Psoas muscle (tissue), 8 donors: ENCODE data around the gene HGFAC. TPM values are rescaled to one million over a fixed set of nuclear protein-coding genes. Genes with fewer than 3 reads are reported as not detected.
A peak's percentile ranks its signal among the peaks of the same experiment; 100 is the strongest.
"Not testable (repeated sequence)": the region's sequence is repeated elsewhere in the genome, so short reads cannot be mapped to it uniquely, and the experiment has no call there.

Experiments
- ATAC-seq, 4 donors: fragments of 200-7000 bp; cut with Tn5 transposase; one replicate each; pipeline ENCODE4 v1.9.1; 2020; ENCODE audit warnings: moderate library complexity in 3 of 4, mild to moderate bottlenecking in 2 of 4
- DNase-seq, 2 donors: peaks; one replicate each; pipeline ENCODE4 v3.0.0-alpha.2; 2020
- H3K27ac ChIP-seq: fragments of 200-600 bp; one replicate; pipeline ENCODE4 v1.8.0; 2022
- H3K27me3 ChIP-seq, 3 donors: fragments of 200-600 bp in 1 of 3; one replicate each; pipeline versions ENCODE4 v1.6.1 to v1.8.0; 2013 to 2022; ENCODE audit warnings: low read length in 2 of 3, mild to moderate bottlenecking in 2 of 3, moderate library complexity in 1 of 3; ENCODE audit not compliant: insufficient read depth in 3 of 3
- H3K36me3 ChIP-seq, 2 donors: fragments of 200-600 bp in 1 of 2; one replicate each; pipeline versions ENCODE4 v1.6.1 to v1.8.0; 2013 to 2022; ENCODE audit warnings: low read depth in 1 of 2, mild to moderate bottlenecking in 1 of 2, moderate library complexity in 1 of 2; ENCODE audit not compliant: insufficient read depth in 1 of 2
- H3K4me1 ChIP-seq: fragments of 200-600 bp; one replicate; pipeline ENCODE4 v1.8.0; 2022
- H3K4me3 ChIP-seq: fragments of 200-600 bp; one replicate; pipeline ENCODE4 v1.8.0; 2022; ENCODE audit warnings: mild to moderate bottlenecking
- H3K9me3 ChIP-seq: fragments of 200-600 bp; one replicate; pipeline ENCODE4 v1.8.0; 2022
- CTCF ChIP-seq: fragments of 200-600 bp; IDR thresholded peaks from one replicate; pipeline ENCODE4 v1.8.0; 2022; ENCODE audit warnings: antibody characterized with exemption
- WGBS, 3 donors: extraction: QIAGEN DNeasy Blood & Tissue Kit; methylation state at CpG; one replicate each; pipeline versions ENCODE4 v1.1.6 to v1.1.7; 2013; 5-methylcytosine and 5-hydroxymethylcytosine counted together
- intact Hi-C, 2 donors: fragments of 100-400 bp; cut with DNase I; formaldehyde crosslinking; loops; one replicate each; pipeline versions ENCODE4 v1.11.0 to v1.14.2; 2022
- polyA plus RNA-seq, 3 donors: library from polyadenylated mRNA; stranded (reverse); fragments of 200-250 nt; gene quantifications; one replicate each; pipeline ENCODE4 v1.2.3, GENCODE V29; 2013
- total RNA-seq, 4 donors: library from RNA; stranded (reverse); fragmentation: NEBNext Ultra II Directional in 2 of 4; extraction: Animal tissue kit (Norgen Biotek cat#: 25700) in 2 of 4; gene quantifications; one replicate each; pipeline versions ENCODE4 v1.2.1 to v1.2.4, GENCODE V29; 2021 to 2023
- donor health status: healthy with polysubstance abuse.
- donor health status: DM: no; HTN: no; CAD: no; lungs with moderate emphysema.
- donor health status: Bipolar disorder and iron deficiency.
- donor health status: healthy.
- donor health status: DM: yes; HTN: yes; CAD: no.
- donor health status: DM: no; HTN: no; CAD: no.
- donor health status: DM: no; HTN: no; CAD: no.
- donor health status: DM: yes; HTN: yes; CAD: no.

HGFAC gene
- total and polyA plus RNA-seq, 7 donors = 0.09 to 1.2 (median 0.39) TPM; not detected in 1

- H3K27me3 ChIP-seq = no peaks in the 10 kb centered on the region
- H3K27ac ChIP-seq = no peak overlapping the region
- no peaks in the 10 kb centered on the region for H3K4me1 ChIP-seq
- TF ChIP-seq CTCF = no peak
- peaks cover 8% of the 10 kb centered on the region for H3K9me3 ChIP-seq
- 54 to 74% (median 62%) methylated on average over 3 of the region's 3 CpGs for WGBS, 3 donors
- H3K4me3 ChIP-seq = no peak overlapping the region
- DNase-seq (no peak), ATAC-seq (no peak)
- H3K36me3 ChIP-seq = no peaks in the 10 kb centered on the region
- intact Hi-C loops = no loop called here
Measured at GRCh38 chr4:3451956-3452355, 10.2 kb downstream of the HGFAC start.

- TF ChIP-seq CTCF = peak; percentile 11
- Histone ChIP-seq H3K27me3 (no peaks in the 10 kb centered on the region), H3K36me3 (no peaks in the 10 kb centered on the region), H3K4me3 (no peak overlapping the region), H3K27ac (no peak overlapping the region), H3K9me3 (peaks cover 8% of the 10 kb centered on the region), H3K4me1 (no peaks in the 10 kb centered on the region)
- intact Hi-C loops = no loop called here
- 79 to 86% (median 82%) methylated on average over 7 of the region's 7 CpGs for WGBS, 3 donors
- ATAC-seq = peak in 3 of 4 donors; percentile 63 to 73 (median 72)
- DNase-seq = peak; percentile 12 to 52
Measured at GRCh38 chr4:3452376-3452775, 10.6 kb downstream of the HGFAC start.

- ATAC-seq, H3K36me3 ChIP-seq, DNase-seq, H3K9me3 ChIP-seq, H3K27me3 ChIP-seq, intact Hi-C loops, H3K4me3 ChIP-seq, H3K4me1 ChIP-seq, H3K27ac ChIP-seq: not testable (repeated sequence)
- WGBS, 3 donors = 94 to 96% (median 94%) methylated on average over 3 of the region's 3 CpGs
Measured at GRCh38 chr4:3455596-3455995, 13.8 kb downstream of the HGFAC start.

- no peak for TF ChIP-seq CTCF
- Histone ChIP-seq H3K36me3 (no peaks in the 10 kb centered on the region), H3K4me1 (peaks cover 12% of the 10 kb centered on the region), H3K9me3 (peaks cover 8% of the 10 kb centered on the region), H3K4me3 (no peak overlapping the region), H3K27ac (no peak overlapping the region), H3K27me3 (no peaks in the 10 kb centered on the region)
- DNase-seq (no peak), ATAC-seq (no peak)
- WGBS, 3 donors = 91 to 94% (median 92%) methylated on average over 6 of the region's 6 CpGs
- intact Hi-C loops = no loop called here
Measured at GRCh38 chr4:3458371-3458770, 16.6 kb downstream of the HGFAC start.

- ATAC-seq, intact Hi-C loops, DNase-seq, H3K9me3 ChIP-seq, H3K4me3 ChIP-seq, H3K36me3 ChIP-seq, H3K27ac ChIP-seq, H3K27me3 ChIP-seq: not testable (repeated sequence)
- peaks cover 13% of the 10 kb centered on the region for H3K4me1 ChIP-seq
- WGBS, 3 donors = 45 to 68% (median 49%) methylated on average over 5 of the region's 5 CpGs
Measured at GRCh38 chr4:3459156-3459555, 17.4 kb downstream of the HGFAC start.

GRCh38 chr4:3460926-3461325 is 19.2 kb downstream of the HGFAC start:
- no peaks in the 10 kb centered on the region for H3K36me3 ChIP-seq
- ATAC-seq (no peak), DNase-seq (peak; percentile 25 to 56)
- H3K4me1 ChIP-seq = peaks cover 29% of the 10 kb centered on the region
- TF ChIP-seq CTCF = no peak
- H3K4me3 ChIP-seq = no peak overlapping the region
- no peaks in the 10 kb centered on the region for H3K9me3 ChIP-seq
- 64 to 85% (median 69%) methylated on average over 5 of the region's 5 CpGs for WGBS, 3 donors
- intact Hi-C loops = no loop called here
- no peaks in the 10 kb centered on the region for H3K27me3 ChIP-seq
- H3K27ac ChIP-seq = peak overlapping the region; percentile 91
